Measurements from ENCODE around the gene SOS2.

Gene SOS2

GRCh38 chr14:50247245-50247644 lies 15.9 kb upstream of the SOS2 start:
- H3K4me1 ChIP-seq = no peaks in the 10 kb centered on the region
- TF ChIP-seq CTCF (IDR thresholded peaks at IDR 0.05) = no peak
- H3K27ac ChIP-seq = no peak overlapping the region
- peaks cover 0 to 4% (median 0%) of the 10 kb centered on the region in 3 donors for H3K36me3 ChIP-seq
- H3K27me3 ChIP-seq = no peaks in the 10 kb centered on the region
- H3K4me3 ChIP-seq = no peak overlapping the region
- intact Hi-C loops (cut with DNase I; ENCODE audit: low total_unique reads) = no loop called here
- no peaks in the 10 kb centered on the region for H3K9me3 ChIP-seq
- DNase-seq = no peak

GRCh38 chr14:50242566-50243310 lies 11.4 kb upstream of the SOS2 start:
- DNase-seq = no peak
- TF ChIP-seq CTCF (IDR thresholded peaks at IDR 0.05) = no peak
- no peak overlapping the region for H3K27ac ChIP-seq
- H3K4me3 ChIP-seq = no peak overlapping the region
- no peaks in the 10 kb centered on the region for H3K36me3 ChIP-seq
- H3K4me1 ChIP-seq = no peaks in the 10 kb centered on the region
- H3K27me3 ChIP-seq = no peaks in the 10 kb centered on the region
- intact Hi-C loops (cut with DNase I; ENCODE audit: low total_unique reads) = no loop called here
- H3K9me3 ChIP-seq = no peaks in the 10 kb centered on the region

- no peaks in the 10 kb centered on the region for H3K4me1 ChIP-seq
- no peak overlapping the region for H3K4me3 ChIP-seq
- intact Hi-C loops (cut with DNase I; ENCODE audit: low total_unique reads) = no loop called here
- no peak for TF ChIP-seq CTCF (IDR thresholded peaks at IDR 0.05)
- DNase-seq = no peak
- no peaks in the 10 kb centered on the region for H3K36me3 ChIP-seq
- no peaks in the 10 kb centered on the region for H3K9me3 ChIP-seq
- no peaks in the 10 kb centered on the region for H3K27me3 ChIP-seq
- no peak overlapping the region for H3K27ac ChIP-seq
Measured at GRCh38 chr14:50242096-50242495, 10.7 kb upstream of the SOS2 start.

GRCh38 chr14:50237427-50237826 lies 6.0 kb upstream of the SOS2 start:
- H3K4me3 ChIP-seq = no peak overlapping the region
- TF ChIP-seq CTCF (IDR thresholded peaks at IDR 0.05) = no peak
- DNase-seq = no peak
- peaks cover 0 to 10% (median 0%) of the 10 kb centered on the region in 4 donors for H3K4me1 ChIP-seq
- H3K36me3 ChIP-seq = no peaks in the 10 kb centered on the region
- no peak overlapping the region for H3K27ac ChIP-seq
- no peaks in the 10 kb centered on the region for H3K27me3 ChIP-seq
- intact Hi-C loops (cut with DNase I; ENCODE audit: low total_unique reads) = no loop called here
- H3K9me3 ChIP-seq = no peaks in the 10 kb centered on the region

- Histone ChIP-seq H3K4me3 (no peak overlapping the region), H3K36me3 (no peaks in the 10 kb centered on the region), H3K9me3 (no peaks in the 10 kb centered on the region), H3K27me3 (no peaks in the 10 kb centered on the region), H3K27ac (no peak overlapping the region), H3K4me1 (peaks cover 0 to 29% (median 11%) of the 10 kb centered on the region in 4 donors)
- intact Hi-C loops (cut with DNase I; ENCODE audit: low total_unique reads) = loop anchor here (5.0 kb wide), 1 partner anchor 78 kb away; the partner anchor contains the start of genes DMAC2L and L2HGDH
- no peak for TF ChIP-seq CTCF (IDR thresholded peaks at IDR 0.05)
- no peak for DNase-seq
Measured at GRCh38 chr14:50233951-50234250, 2.5 kb upstream of the SOS2 start.
